GM19035 (cell line): ENCODE measurements around the gene FREM2.

Experiments
- ATAC-seq: cut with Tn5 transposase; IDR thresholded peaks from one replicate; pipeline ENCODE4 v1.9.1; 2021; ENCODE audit not compliant: unreplicated experiment

The FREM2 gene

DNA sequence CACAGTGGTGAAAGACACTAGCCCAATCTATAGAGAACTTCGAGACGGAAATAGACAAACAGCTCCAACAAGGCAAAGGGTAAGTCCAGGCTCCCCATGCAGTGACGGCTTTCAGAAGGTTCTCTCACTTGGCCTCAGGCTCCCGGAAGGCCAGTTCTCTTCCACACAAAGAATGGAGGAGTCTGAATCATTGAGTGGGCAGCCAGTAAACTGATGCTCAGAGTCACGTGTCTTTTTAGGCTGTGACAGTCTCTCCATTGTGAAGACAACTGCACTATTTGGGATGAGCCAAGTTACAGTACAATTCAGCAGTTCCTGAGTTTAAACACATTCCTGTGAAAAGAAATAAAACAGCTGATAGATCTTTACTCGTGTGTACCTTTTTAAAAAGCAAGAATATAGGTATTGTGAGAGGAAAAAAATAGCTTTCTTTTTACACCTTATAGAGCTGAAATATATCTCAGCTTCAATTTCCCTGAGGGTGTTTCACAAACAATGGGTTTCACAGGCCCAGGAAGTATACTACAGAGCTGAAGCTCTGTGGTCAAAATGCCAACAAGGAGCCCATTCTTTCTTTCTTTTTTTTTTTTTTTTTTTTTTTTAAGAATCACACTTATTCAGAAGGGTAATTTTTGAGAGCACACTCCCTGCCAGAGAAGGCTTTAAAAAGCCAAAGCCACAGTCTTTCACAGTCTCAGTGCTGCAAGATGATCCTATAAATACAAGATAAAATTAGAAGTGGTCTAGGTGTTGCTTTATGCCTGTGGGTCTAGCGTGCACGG lies 135.1 kb downstream of the FREM2 start:
- ATAC-seq = no peak

DNA sequence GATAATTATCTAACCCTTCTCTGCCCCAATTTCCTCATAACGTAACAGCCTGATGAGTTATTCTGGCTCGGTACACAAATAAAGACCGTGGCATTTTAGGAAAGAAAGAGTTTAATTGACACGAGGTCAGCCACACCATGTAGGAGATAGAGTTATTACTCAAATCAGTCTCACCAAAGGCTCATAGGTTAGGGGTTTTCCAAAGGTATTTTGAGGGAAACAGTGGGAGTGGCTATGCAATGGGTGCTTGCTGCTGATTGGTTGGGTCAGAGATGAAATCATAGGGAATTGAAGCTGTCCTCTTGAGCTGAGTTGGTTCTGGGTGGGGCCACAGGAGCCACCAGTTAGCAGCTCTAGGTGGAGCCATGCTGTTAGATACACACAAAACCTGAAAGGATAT lies 137.5 kb downstream of the FREM2 start:
- peak; percentile 71 for ATAC-seq

DNA sequence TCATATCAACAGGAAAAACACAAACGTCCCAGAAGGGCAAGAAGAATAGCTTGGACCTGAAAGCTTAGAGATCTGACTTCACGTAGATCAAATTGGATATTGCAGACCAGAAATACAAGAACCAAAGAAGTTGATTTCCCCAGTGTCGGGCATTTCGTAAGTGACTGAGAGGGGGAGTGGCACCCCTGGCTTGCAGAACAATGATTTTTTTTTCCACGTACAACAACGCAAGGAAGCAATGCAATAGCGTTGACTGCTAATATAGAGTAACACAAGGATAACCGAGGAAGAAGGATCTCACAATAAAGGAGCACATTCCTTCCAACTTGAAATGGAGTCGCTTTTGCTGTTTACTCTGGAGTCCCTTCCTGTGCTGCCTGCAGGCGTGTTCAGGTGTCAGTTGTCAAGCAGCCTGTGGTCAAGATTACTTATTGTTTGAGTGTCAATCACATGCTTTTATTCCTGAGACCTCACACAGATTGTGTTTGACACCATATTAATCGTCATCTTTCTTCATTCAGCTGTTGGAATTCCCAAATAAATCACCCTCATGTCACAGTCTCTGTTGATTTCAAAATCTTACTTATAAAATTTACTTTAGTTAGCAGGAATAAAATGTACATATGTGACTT lies 139.4 kb downstream of the FREM2 start:
- no peak for ATAC-seq

DNA sequence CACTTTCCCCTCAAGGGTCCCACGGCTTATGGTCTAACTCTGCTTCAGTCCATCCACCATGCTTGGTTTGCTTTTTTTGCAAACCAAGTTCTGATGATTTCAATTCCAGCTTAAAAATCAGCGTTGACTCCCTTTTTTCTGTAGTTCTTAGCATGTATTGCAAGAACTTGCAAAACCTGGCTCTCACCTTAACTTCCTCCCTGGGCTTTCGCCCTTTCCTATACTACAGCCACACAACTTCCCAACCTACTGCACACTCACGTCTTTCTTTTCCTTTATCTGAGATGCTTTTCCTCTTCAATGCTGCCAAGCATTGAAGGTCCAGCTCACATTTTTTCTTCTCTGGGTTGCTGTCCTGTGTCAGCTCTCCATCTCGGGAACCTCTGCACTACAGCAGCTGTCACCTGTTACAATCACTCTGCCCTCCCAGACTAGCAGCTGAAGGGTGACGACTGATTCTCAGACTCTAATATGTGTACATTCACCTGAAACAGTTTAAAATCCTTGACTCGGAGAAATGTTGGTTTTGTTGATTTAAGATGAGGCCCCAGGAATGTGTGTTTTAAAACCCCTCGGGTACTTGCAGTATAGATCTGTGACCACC lies 143.7 kb downstream of the FREM2 start:
- no peak for ATAC-seq

DNA sequence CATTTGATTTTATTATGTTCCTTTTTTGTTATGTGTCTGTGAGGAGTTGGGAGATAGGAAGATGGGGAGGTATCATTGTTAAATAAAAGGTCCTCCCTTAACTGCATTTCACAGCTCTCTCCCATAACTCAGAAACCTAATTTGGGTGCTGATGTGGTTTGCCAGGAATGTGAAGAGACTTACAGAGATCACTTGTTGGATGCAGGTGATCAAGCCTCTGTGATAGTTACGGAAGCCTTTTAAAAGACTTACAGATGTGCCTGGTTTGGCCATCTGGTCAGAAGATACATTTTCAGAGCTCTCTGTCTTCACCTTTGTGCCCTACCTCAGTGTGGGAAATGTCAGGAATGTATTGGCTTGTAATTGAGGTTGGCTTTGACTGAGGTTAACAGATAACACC lies 157.7 kb downstream of the FREM2 start:
- no peak for ATAC-seq

DNA sequence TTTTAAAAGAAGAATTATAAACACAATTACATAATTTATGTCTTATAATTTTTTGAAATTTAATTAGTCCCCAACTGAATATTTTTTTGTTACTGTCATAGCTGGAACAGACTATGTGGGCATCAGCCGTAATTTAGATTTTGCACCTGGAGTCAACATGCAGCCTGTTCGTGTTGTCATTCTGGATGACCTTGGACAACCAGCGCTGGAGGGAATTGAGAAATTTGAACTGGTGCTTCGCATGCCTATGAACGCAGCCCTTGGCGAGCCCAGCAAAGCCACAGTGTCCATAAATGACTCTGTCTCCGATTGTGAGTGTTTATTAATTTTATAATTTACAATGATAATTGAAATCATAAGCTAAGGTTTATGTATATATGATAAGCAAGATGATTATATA lies 161.5 kb downstream of the FREM2 start:
- ATAC-seq = no peak

DNA sequence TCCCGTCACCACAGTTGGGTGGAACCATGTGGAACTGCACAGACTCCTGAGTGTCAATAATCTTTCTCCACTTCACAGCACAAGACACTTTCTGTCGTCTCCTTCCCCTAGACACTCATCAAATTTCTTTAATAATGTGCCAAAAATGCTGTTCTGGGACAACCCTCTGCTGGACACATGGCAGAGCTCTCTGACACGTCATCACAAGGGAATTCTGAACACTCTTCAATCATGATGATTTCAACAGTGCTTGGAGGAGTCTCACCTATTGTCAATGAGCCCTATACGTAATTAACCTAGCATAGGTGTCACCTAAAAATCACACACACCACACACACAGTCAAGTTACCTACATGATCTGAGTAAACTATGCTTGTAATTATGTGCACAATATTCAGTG lies 162.4 kb downstream of the FREM2 start:
- ATAC-seq = no peak

DNA sequence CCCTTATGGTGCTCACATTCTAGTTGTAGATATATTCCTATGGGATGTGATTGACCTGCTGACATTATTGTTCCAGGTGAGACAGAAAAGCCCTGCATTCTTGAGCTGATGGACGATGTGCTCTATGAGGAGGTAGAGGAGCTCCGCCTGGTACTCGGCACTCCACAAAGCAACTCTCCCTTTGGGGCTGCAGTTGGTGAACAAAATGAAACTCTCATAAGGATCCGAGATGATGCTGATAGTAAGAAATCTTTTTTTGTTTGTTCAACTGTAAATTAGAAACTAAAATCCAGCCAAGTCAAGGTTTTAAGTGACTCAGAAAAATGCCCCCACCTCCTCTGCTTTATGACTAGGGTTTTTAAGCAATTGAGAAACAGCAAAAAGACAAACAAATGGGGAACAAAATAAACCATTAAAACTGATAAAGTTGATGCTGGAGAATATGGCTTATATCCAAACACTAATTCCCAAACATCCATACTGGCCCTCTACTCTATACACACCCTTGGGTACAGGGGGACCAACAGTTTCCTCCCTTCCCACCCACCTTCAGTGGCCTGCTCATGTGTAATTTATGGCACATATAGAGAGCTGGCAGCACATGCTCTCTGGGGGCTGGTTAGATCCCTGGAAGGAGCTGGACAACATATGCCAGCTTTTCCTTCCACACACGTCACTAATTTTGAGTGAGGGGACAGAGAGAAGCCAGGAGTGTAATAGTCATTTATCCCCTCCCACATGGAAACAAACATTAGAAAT lies 164.2 kb downstream of the FREM2 start:
- peak; percentile 73 for ATAC-seq

DNA sequence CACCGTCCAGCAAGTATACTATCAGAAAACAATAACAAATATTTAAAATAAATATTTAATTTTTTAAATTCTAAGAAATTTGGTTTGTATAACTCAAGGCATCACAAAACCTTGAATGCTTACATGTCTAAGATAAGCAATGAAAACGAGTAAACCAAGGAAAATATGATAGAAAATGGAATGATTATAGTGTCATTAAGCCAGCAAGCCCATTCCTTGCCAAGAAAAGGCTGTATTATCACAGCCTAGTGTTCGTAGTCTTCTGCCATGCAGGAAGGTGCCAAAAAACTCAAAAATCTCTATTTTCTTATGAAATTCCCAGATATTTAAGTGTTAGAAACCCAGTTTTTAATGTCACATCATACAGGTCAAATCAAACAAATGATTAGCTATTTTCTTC lies 167.3 kb downstream of the FREM2 start:
- no peak for ATAC-seq

DNA sequence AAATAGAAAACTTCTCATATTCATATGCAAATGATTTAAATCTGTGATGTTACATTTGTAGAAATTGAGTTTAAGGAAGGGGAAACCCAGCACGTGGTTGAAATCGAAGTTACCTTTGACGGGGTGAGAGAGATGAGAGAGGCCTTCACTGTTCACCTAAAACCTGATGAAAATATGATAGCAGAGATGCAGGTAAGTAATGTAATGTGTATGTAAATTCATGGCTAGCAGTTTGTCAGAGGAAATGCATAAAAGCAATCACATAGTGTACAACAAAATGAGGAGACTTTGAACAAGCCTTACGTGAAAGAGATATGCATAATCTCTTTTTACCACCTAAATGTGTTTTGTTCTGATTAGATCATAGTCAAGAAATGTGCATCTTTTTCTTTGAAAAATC lies 169.2 kb downstream of the FREM2 start:
- no peak for ATAC-seq

DNA sequence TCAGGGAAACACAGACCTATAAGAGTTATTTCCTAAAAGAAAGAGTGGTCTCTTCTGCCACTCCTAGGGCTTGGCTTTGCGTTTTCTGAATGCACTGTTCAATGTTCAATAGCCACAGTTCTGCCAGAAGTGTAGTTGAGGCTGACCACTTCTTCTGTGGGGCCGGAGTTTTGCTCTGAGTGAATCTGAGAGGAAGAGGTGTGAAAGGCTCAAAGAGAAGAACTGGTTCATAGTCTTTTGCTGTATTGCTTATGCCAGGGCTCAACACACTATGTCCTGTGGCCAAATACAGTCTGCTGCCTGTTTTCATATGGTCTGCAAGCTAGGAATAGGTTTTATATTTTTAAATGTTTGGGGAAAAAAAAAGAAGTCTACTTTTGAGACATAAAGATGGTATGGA lies 175.6 kb downstream of the FREM2 start:
- peak; percentile 57 for ATAC-seq

DNA sequence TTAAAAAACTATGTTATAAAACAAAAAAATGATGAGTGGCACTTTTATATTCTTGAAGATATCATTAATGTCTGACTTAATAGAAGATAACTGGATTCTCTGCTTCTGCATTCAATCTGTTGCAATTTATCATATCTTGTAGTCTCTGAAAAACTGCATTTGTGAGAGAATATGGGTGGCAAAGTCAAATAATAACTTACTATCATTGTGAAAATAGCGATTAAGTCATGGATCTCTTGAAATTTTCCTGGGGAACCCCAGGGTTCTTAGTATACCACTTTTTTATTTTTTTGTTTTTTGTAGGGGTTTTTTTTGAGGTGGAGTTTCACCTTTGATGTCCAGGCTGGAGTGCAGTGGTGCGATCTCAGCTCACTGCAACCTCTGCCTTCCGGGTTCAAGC lies 176.7 kb downstream of the FREM2 start:
- ATAC-seq = no peak

DNA sequence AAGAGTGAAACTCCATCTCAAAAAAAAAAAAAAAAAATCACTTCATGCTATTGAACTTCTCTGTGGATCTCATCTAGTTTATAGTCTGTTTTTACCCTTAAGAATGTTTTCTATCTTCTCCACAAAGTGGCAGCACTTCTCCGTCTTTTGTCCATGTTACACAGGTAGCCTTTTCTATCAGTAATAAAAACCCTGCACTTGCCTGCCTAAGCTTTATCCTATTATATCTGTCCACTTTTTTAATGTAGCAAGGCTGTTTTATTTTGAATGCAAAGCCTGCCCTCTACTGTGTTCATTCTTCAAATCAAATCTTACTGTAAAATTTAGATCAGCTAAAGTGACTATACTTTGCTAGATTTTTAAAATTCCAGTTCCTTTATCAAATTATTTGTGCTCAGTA lies 179.8 kb downstream of the FREM2 start:
- no peak for ATAC-seq

DNA sequence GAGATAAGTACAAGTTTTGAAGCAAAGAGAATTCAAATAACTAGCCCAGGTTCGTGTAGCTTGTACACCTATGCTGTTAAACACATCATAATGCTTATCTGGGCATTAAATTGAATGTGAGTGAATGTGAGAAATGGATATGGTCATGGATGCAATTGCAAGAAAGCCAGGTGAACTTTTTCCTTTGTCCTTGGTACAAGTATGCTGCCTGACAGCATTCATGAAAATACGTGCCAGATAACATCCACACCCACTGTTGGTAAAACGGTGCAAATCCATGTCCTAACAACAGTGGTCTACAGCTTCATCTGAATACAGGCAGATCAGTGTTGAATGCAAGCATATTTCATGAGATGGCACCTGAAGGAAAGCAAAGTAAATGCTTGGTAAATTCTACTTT lies 181.5 kb downstream of the FREM2 start:
- no peak for ATAC-seq

DNA sequence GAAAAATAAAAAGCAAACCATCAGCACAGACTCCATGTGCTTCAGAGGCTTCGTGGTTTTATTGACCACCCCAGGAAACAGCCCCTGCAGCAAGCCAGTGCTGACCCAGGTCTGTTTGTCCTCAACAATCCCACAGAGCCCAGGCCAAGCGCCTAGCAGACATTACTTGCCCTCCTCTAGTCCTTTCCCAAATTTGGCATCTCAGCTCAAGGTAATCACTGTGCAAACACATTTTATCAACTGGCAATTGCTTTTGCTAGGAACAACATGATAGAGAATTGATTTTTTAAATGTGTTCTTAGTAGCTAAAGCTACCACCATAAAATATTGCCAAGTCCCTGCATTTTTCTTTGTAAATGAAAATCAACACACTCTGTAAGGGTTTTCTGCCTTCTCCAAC lies 182.0 kb downstream of the FREM2 start:
- no peak for ATAC-seq

DNA sequence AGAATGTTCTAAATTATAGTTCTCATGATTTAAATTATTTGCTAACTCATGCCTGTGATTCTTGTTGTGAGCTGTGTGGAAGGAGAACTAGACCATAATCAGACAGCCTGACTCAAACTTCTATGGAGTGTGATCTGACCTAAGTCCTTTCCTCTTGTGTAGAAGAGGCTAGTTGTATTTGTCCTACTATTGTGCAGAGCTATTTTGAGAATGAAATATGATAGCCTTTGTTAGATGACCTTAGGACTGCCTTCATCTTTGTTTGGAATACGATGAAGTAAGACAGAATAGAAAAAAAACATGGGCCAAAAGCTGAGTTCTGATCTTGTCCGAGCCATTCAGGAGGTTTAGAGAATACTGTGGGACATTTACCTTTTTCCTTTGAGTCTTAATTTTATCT lies 184.4 kb downstream of the FREM2 start:
- no peak for ATAC-seq

DNA sequence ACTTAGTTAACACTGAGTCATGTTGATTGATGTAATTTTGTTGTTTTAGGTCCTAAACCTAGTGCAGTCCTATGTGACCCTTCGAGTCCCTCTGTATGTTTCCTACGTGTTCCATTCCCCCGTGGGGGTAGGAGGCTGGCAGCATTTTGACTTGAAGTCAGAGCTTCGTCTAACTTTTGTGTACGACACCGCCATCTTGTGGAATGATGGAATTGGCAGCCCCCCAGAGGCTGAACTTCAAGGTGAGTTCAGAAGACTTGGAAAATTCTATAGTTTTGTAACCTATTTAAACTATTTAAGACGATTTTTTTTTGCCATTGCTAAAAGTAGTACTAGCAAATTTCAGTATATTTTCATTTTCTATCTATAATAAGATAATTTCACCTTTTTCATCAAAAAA lies 185.8 kb downstream of the FREM2 start:
- ATAC-seq = peak; percentile 77

DNA sequence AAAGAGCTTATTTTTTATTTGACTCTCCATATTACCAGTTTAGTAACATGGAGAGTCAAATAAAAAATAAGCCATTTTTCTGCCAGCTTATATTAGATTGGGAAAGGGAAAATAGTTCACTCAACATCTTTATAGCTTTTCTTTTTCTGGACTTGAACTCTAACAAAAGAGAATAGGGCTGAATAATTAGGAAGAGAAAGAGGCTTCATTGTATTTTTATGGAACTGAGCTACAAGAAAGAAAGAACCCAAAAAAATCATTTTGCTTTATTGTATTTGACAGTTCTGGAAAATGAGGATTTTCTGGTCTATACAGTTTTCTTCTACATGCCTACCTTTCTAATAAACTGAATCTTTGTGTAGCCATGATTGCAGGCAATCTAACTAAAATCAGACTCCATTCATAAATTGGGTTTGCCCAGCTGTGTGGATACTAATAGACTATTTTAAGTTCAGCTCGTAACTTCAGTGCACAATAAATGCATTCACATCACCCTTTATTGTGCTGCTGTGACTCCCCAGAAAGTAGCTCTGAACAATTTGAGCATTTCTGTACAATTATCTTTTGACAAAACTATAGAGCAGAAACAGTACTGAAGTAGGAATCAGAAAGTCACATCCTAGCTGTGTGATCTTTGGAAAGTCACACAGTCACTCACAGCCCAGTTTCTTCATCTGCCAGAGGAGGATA lies 188.5 kb downstream of the FREM2 start:
- no peak for ATAC-seq

DNA sequence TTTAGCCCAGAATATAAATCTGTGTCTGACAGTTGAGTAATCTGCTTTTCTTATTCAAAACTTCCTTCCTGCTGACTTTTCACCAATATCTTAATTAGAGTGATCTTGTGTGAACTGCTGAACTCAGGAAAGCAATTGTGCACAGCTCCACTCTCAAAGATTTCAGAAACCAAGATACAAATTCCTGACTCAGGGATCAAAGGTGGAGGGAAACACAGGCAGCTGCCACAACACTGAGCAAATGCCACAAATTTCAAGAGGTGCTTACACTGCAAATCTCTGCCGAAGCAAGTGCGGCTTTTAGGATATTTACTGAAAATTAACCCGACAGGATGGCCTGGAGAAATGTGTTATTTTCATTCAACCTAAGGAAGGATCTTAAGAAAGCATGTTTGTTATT lies 192.4 kb downstream of the FREM2 start:
- no peak for ATAC-seq

DNA sequence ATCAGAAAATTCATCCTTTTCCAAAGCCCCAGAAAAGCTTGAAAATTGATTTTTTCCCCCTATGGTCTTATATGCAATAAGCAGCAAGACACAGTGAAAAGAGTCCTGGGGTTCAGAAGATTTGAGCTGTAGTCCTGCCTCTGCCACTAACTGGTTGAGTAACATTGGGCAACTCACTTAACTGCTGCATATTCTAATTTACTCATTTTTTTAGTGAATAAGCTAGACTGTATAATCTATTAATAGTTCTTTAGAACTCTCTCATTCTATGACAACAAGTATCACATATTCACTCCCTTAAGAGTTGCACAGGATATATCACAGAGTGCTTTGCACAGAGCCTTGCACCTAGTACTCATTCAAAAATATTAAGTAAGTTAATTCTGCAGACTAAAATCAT lies 192.9 kb downstream of the FREM2 start:
- no peak for ATAC-seq

DNA sequence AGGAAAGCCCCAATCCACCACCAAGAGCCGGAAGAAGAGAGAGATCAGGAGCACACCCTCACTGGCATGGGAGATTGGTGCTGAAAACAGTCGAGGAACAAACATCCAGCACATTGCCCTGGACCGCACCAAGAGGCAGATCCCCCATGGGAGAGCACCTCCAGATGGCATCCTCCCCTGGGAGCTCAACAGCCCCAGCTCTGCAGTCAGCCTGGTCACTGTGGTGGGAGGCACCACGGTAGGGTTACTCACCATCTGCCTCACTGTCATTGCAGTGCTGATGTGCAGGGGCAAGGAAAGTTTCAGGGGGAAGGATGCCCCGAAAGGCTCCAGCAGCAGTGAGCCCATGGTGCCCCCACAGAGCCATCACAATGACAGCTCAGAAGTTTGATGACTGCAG lies 193.5 kb downstream of the FREM2 start:
- no peak for ATAC-seq
